Measurements from ENCODE around the gene EDNRB. TPM values are rescaled to one million over a fixed set of nuclear protein-coding genes. Genes with fewer than 3 reads are reported as not detected.
A peak's percentile ranks its signal among the peaks of the same experiment; 100 is the strongest.

EDNRB gene
- total and polyA plus RNA-seq, 4 donors, result 11.3 to 20.4 (median 14.1) TPM

- TF ChIP-seq ZBTB33 (IDR thresholded peaks at IDR 0.05), result no peak
- TF ChIP-seq FOXA1 (IDR thresholded peaks at IDR 0.05), result no peak
- TF ChIP-seq HNF4A (conservative IDR thresholded peaks at IDR 0.05), result no peak
- peak; percentile 91 for TF ChIP-seq NR2F2 (IDR thresholded peaks at IDR 0.05)
- TF ChIP-seq RAD21 (IDR thresholded peaks at IDR 0.05), result peak in 1 of 2 donors; percentile 24
- TF ChIP-seq SP1 (IDR thresholded peaks at IDR 0.05), result peak; percentile 7
Observed at GRCh38 chr13:77919246-77919920, 752 bp upstream of the EDNRB start (continued).

GRCh38 chr13:77916488-77916887 lies 2.1 kb downstream of the EDNRB start:
- 54% methylated on average over 4 of the region's 4 CpGs for WGBS
- Histone ChIP-seq H3K4me1 (ENCODE audit: control insufficient read depth in 4 of 4, insufficient read depth in 4 of 4, low read length in 3 of 4) (peaks cover 0 to 6% (median 0%) of the 10 kb centered on the region in 4 donors), H3K9me3 (ENCODE audit: control insufficient read depth in 4 of 4, low read length in 3 of 4) (no peaks in the 10 kb centered on the region), H3K4me3 (ENCODE audit: low read depth in 1 of 3, low read length in 3 of 3) (peak overlapping the region; percentile 32 to 44 (median 36)), H3K27ac (ENCODE audit: low read depth in 1 of 2, low read length in 2 of 2) (peak overlapping the region; percentile 19 to 56), H3K36me3 (ENCODE audit: control insufficient read depth in 4 of 4, insufficient read depth in 3 of 4, low read depth in 1 of 4, low read length in 3 of 4) (no peaks in the 10 kb centered on the region), H3K27me3 (ENCODE audit: control insufficient read depth in 4 of 4, insufficient read depth in 4 of 4, low read length in 3 of 4) (peaks cover 0 to 3% (median 0%) of the 10 kb centered on the region in 4 donors), H3K9ac (ENCODE audit: low read depth in 1 of 2, low read length in 2 of 2) (peak overlapping the region; percentile 18 to 54)
- TF ChIP-seq ZBTB33 (IDR thresholded peaks at IDR 0.05) (no peak), RXRA (IDR thresholded peaks at IDR 0.05) (no peak), GABPA (IDR thresholded peaks at IDR 0.05 in 1 of 2, conservative IDR thresholded peaks at IDR 0.05 in 1 of 2) (no peak), YY1 (IDR thresholded peaks at IDR 0.05) (no peak), FOXA2 (IDR thresholded peaks at IDR 0.05) (no peak), FOXA1 (IDR thresholded peaks at IDR 0.05) (no peak), SP1 (IDR thresholded peaks at IDR 0.05) (no peak), ATF3 (IDR thresholded peaks at IDR 0.05) (no peak), JUND (IDR thresholded peaks at IDR 0.05) (no peak), TAF1 (conservative IDR thresholded peaks at IDR 0.05) (no peak), REST (IDR thresholded peaks at IDR 0.05) (no peak), CTCF (IDR thresholded peaks at IDR 0.05; ENCODE audit: low read depth, low read length, missing input control) (no peak), EGR1 (IDR thresholded peaks at IDR 0.05; ENCODE audit: low read depth in 2 of 2) (no peak), HNF4G (IDR thresholded peaks at IDR 0.05) (no peak)
- DNase-seq (ENCODE audit: low spot score), result no peak

Measured in liver (tissue), 9 donors.